GM12872 (cell line): Measurements from ENCODE around the gene GALNTL6.

Source experiments
- CTCF ChIP-seq: IDR thresholded peaks from 3 replicates; pipeline ENCODE4 v1.5.1; 2011; ENCODE audit warnings: low read depth, mild to moderate bottlenecking, low read length, moderate library complexity; ENCODE audit not compliant: insufficient read depth

Gene GALNTL6

GRCh38 chr4:172881645-172882044, 1068.4 kb downstream of the GALNTL6 start:
- no peak for TF ChIP-seq CTCF

GRCh38 chr4:172887959-172888358, 1074.8 kb downstream of the GALNTL6 start:
- no peak for TF ChIP-seq CTCF

GRCh38 chr4:172892300-172892699, 1079.1 kb downstream of the GALNTL6 start:
- TF ChIP-seq CTCF, result peak; percentile 81

- no peak for TF ChIP-seq CTCF
These were observed 1082.5 kb downstream of the GALNTL6 start for GRCh38 chr4:172895699-172896098.

- no peak for TF ChIP-seq CTCF
These were observed 1083.8 kb downstream of the GALNTL6 start for GRCh38 chr4:172897046-172897445.

- no peak for TF ChIP-seq CTCF
These were observed 1085.5 kb downstream of the GALNTL6 start for GRCh38 chr4:172898715-172899114.

GRCh38 chr4:172899861-172900260, 1086.7 kb downstream of the GALNTL6 start:
- TF ChIP-seq CTCF, result no peak

- no peak for TF ChIP-seq CTCF
These were observed 1087.7 kb downstream of the GALNTL6 start for GRCh38 chr4:172900900-172901299.
